Activated T-helper 1 cell treated with anti-CD3 and anti-CD28 coated beads, Interleukin-2, amount 50 U/mL, for 16 hours (primary cell): ENCODE measurements around the gene TCHHL1.
"Not testable (repeated sequence)": the region's sequence is repeated elsewhere in the genome, so short reads cannot be mapped to it uniquely, and the experiment has no call there.

Experiments used
- DNase-seq, 2 donors: peaks; one replicate each; pipeline ENCODE4 v3.0.0-alpha.2; 2020; ENCODE audit warnings: low read depth in 1 of 2, low spot score in 1 of 2

Gene TCHHL1

DNA sequence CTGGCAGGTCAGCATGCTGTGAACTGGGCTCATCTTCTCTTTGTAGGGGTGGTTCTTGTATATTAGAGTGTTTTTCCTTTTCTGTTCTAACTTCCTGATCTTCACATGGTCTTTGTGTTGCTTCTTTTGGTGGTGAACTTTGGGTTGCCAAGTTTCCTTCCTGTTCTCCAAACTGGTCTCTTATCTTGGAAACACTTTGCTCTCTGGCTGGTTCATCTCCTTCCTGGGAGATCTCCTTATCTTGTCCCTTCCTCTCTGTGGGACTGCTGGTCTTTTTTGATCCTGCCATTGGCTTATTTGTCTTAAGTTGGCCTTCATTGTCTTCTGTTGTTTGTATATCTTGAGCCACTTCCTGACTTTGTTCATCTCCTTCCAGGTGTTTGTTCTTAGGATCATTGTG is 2.1 kb downstream of the TCHHL1 start:
- DNase-seq = no peak

DNA sequence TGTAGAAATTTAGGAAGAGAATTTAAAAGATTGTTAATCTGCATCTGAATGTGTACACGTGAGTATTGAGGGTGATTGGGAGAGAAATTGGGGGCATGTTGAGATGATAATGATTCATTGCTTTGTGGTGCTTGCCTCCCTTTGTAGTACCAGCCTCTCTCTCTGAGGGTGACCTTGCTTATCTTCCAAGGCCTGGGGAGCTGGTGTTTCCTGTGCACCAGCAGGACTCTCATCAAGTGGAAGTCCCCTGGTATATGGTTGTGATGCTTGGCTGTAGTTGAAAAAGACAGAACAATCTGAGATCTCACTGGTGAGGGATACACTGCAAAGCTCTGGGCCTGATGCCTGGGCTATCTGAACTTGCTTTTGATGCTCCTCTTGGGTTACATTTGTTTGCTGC is 4.0 kb downstream of the TCHHL1 start:
- DNase-seq = no peak

DNA sequence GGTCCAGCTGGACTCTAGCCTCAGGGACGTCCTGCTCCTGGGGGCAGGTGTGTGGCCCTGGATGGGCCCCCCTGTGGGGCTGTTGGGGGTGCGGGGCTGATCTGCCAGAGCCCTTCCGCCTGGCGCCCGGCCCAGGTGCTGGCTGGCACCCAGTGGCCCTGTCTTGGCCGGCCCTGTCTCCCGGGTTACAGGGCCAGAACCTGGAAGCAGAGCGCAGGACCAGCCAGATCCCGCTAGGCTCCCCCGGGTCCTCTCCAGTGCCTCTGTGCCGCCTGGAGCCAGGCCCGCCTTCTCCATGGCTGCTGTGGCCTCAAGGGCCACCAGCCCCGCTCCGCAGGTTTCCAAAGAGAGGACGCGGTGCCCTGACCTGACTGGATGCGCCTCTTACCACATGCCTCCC is 7.8 kb downstream of the TCHHL1 start:
- not testable (repeated sequence) for DNase-seq

DNA sequence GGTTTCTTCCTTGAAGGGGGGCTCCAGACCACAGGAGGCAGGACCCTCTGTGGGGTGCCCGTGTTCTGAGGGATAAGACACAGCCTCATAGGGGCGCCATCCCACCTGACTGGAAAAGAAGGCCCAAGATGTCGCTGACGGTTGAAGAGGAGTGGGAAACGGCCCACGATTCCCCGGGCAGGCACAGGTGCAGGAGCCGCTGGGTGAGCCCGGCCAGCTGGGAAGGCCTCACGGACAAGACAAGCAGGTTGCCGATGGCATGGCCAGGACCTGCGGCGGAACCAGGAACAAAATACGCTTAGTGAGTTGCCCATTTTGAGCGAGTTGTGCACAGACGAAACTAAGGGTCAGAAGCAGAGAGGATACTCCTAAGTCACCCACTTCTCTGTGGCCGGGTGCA is 8.4 kb downstream of the TCHHL1 start:
- not testable (repeated sequence) for DNase-seq

DNA sequence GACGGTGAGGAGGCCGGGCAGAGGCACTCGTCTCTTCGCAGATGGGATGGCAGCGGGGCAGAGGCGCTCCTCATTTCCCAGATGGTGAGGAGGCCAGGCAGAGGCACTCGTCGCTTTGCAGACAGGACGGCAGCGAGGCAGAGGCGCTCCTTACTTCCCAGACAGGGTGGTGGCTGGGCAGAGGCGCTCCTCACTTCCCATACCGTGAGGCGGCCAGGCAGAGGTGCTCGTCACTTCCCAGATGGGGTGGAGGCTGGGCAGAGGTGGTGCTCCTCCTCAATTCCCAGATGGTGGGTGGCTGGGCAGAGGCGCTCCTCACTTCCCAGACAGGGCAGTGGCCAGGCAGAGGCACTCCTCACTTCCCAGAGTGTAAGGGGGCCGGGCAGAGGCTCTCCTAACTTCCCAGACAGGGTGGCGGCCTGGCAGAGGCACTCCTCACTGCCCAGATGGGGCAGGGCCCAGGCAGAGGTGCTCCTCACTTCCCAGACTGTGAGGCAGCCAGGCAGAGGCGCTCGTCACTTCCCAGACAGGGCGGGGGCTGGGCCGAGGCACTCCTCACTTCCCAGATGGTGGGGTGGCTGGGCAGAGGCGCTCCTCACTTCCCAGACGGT is 9.9 kb downstream of the TCHHL1 start:
- no peak for DNase-seq

DNA sequence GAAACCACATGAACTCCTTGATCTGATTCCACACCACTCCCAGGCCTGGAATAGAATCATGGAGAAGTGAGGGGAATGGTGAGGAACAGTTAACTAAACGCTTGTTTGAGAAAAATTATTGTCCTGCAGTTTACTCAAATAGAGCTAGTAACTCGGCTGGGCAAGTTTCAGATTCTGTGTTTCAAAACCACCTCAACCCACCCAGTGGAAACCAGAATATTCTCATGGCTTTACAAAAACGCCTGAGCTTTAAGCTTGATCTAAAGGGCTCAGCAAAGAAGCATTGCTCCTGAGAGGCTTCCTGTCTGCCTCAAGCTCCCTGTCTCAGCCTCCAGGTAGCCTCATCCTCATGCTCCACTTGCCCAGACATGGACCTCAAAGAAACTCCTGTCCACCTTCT is 16.6 kb downstream of the TCHHL1 start:
- DNase-seq = no peak

DNA sequence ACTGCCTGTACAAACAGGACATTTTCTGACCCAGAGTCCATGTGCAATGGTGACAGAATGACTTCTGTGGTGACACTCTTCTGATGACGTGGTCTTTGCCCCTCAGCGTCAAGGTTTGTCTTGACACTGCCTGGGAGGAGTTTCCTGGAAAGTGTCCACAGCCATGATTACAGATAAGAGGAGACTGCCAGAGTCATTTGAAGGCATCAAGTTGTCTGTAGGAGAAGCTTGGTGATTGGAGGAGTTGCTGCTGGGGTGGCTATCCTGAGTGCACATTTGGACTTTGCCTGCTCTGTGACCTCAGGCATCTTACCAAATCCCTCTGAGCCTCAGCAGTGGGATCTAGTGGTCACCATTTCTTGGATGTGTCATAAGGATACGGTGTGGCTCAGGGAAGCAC is 17.7 kb downstream of the TCHHL1 start:
- no peak for DNase-seq

DNA sequence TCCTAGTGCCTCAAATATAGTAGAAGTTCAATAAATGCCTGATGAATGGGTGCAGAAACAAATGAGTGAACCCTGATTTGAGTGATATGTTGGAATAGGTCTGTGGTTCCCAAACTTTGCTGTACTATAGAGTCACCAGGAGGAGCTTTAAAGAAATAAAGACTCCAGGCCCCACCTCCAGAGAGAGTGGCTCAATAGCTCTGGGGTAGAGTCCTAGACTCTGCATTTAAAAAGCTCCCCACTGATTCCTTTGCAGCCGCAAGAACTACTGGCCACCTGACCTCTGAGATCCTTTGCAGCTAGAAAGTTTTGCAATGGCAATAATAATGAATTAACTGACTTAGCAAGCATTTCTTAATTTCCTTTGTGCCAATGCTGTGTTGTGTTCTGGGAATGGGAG is 20.9 kb downstream of the TCHHL1 start:
- no peak for DNase-seq

DNA sequence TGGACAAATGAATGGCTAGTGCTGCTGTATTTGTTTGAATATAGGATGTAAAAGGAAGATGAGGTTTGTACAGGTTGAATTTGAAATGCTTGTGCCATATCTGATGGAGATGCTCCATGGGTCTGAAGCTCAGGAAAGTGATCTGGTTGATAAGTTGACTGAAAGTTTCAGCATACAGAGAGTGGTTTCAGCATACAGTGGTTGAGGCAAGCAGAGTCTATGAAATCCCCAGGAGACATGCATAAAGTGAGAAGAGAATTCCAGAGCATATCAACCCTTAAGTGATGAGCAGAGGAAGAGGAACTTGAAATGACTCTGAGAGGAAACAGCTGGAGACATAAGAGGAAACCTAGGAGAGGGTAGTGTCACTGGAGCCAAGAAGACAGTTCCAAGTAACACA is 21.7 kb downstream of the TCHHL1 start:
- DNase-seq = no peak

DNA sequence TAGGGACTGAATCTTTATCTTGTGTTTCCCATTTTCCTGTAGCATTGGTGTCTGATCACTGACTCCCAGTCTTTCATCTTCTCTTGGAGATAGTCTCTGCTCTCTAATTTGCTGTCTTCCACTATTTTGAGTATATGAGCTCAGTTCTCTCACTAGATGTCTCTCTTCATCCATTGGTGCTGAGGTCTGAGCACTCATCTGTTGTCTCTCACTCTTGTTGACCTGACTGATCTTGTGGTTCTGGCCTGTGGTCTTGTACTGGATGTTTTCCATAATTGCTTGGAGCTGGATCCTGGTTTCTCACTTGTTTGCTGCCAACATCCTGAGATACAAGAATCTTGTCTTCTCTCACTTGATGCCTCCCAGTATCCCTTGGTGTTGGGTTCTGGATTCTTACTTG is 26.9 kb downstream of the TCHHL1 start:
- no peak for DNase-seq

DNA sequence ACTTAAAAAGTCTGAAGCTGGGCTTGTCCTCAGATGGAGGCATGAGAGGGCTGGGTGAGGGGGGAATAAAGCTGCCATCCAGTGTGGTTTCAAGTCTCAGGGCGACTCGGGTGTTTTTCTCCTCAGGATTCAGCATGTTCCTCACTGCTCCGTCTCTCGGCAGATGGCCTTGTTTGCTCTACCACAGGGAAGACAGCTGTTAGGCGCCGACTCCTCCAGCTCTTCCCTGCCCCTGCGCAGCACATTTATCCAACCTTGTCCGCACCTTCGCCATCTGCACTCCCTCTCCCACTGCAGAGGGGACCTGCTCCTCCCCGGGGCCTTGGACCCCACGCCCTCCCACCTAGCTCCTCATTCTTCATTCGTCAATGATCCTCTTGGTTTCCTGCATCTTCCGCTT is 35.5 kb downstream of the TCHHL1 start:
- DNase-seq = no peak

DNA sequence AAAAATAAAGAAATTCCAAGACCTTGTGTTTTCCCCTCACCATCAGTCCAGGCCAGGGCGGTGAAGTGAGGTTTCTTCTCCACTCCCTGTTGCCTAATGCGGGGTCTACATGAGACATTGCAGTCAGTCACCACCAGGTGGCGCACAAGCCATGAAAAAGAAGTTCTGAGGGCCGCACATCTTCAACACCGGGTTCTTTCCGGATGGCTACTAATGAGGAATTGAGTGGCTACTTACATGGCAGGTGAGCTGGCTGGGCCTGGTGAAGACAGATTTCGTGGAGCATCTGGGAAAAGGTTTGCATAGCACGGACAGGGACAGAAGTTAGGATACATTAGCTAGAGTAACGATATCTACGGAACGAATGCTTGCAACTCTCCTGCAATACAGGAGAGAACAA is 36.3 kb downstream of the TCHHL1 start:
- DNase-seq = peak; percentile 66 to 82

DNA sequence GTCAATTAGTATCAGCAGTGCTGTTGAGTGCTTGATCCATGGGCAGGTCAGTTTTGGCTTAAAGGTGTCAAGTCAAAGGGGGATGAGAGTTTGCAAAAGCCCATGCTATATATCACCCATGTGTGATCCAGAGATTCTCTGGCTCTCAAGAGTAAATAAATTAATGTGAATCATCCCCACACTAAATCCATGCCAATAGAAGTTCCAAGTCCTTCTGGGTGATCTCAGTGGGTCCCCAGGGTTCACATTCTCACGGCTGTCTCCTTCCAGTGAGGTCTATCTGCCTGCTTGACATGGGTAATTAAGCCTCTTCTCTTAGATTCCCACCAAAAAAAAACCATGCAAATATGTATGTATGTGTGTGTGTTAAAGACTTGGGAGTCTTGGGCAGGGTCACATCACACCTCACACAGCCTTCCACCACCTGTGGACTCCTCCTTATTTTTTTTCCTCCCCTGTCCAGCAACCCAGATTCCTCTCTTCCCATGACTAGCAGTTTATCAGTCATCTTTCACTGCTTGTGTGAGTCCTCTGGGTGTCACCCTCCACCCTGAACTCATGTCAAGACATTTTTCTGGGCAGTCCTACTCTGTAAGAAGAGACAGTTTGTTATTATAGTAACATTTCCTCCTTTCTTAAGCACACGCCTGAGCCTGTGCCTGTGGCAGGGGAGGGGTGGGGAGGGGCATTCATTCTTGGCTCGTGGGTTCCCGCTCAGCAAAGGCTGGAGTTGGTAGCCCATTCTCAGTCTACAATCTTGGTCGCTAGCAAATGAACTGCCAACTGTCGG is 37.8 kb downstream of the TCHHL1 start:
- DNase-seq = no peak

DNA sequence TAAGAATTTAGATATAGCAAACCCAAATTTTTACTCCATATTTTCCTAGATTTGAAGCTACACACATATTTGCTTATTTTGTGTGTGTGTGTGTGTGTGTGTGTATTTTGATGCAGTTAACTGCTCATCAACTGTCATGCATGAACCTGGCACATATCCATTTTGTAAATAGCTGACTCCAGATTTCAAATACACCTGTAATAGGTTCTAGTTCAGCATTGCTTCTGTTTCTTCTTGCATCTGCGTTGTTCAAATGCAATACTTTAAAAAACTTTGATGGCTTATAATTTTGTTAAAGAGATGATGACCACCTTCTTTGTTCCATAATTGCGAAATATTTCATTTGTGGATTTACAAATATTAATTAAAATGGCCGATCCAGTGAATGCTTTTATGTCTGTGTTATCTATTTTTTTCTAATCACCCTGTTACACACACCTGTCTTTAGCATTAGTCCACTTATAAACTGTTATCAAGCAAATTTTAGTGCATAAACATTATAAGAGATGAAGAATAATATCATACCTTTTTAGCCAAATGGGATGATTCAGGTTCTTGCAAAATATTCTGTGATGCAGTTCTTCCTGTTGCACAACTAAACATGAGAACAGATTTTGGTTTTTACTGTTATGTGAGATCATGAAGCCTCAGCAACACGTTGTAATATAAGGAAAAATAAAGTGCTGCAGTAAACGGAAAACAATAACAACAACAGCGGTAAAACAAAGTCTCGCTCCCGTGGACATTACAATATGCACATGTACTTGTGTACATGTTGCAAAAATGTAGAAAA is 39.4 kb downstream of the TCHHL1 start:
- no peak for DNase-seq

DNA sequence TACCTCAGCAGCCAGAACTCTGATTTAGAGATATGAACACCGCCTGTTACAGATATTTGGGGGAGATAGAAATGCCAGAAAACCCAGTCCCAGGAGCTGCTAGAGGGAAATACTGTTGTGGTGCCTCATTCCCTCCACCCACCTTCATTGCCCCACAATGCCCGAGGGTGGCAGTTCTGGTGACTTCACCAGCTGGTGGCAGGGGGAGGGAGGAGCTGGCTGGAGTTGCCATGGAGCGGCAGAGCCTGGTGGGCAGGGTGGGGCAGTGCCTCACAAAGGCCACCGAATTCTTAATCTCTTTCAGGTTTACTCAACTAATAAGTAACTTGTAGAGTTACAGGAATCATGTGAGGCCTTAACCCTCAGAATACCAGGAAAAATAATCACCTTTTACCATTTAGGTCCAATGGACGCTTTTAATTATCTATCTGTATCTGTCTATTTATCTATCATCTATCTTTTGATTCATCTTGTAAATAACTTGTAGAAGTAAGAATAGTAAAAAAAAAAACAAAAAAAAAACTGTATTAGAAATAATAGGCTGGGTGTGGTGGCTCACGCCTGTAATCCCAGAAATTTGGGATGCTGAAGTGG is 40.4 kb downstream of the TCHHL1 start:
- DNase-seq = peak in 1 of 2 donors; percentile 40

DNA sequence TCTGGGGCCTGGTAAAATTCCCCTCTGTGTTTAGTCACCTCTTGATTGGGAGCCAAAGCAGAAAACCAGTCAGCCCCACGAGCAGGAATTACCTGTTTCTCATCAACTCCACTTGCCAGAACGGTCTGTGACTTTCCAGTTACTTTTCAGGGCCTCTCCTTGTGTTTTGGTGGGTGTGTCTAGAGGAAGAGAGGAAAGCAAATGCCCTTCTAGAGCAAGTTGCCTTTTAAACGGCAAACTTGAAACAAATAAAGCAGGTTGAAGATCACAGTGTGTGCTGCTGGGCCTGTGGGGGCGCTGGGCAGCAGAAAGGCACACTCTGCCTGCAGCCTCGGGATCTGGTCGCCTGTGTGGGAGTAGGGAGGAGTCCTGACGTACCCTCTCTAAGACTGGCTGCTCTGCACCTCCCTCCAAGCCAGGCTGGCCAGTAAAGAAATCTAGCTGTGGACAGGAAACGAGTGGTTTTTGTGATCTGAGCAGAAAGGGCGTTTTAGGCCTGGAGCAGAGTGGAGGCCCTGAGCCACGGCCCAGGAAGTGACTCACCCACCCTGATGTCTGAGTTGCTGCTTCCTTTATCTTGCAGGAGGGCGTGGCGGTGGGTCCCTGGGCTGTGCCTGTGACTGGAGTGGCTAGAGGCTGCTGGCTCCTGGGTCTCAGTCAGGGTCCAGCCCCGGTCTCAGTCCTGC is 41.0 kb downstream of the TCHHL1 start:
- peak; percentile 70 to 72 for DNase-seq

DNA sequence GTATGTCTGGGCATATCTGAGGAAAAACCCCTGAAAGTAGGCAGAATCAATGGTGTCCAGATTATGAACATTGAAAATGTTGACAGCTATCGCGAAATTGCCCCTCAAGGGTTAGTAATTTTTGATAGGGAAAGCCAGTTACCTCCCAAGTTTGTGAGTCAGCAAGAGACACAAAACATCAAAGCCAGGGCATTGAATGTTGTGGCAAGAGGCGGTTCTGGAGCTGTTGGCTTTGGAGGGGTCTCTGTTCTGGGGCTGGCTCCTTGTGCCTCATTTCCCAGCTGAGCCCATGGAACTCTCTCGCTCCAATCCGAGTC is 41.5 kb downstream of the TCHHL1 start:
- DNase-seq = no peak

DNA sequence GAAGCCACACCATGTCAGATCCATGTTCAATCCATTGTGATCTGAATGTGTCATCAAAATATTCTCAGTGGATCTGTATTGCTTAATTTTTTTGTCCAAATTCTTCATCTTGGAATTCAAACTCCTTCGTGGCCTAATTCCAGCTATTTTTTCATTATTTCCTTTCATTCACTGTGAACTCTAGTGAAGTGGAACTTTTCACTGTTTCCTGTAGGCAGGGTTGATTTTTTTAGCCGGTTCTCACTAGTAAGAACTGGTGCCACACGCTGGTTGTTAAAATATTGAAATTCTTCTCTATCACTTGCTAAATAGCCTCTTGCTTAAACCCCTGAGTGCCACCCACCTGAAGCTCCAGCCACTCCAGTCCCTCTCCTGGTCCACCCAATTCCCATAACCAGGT is 44.5 kb downstream of the TCHHL1 start:
- DNase-seq = no peak

DNA sequence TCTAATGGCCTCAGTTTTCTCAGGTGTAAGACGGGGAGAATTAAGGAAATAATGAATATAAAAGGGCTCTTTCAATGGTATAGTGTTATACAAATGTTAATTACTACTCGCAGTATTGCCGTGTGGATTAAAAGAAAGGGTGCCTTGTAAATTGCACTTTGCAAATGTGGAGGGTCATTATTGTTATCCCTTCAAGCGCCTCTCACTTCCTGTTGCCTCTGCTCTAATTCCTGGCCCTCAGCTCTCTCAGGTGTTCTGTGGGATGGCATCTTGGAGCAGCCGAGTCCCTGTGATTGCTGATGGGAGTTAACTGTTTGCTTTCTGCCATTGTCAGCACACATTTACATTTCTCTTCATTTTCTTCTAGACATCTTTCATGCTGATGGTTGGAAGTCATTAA is 45.0 kb downstream of the TCHHL1 start:
- no peak for DNase-seq

DNA sequence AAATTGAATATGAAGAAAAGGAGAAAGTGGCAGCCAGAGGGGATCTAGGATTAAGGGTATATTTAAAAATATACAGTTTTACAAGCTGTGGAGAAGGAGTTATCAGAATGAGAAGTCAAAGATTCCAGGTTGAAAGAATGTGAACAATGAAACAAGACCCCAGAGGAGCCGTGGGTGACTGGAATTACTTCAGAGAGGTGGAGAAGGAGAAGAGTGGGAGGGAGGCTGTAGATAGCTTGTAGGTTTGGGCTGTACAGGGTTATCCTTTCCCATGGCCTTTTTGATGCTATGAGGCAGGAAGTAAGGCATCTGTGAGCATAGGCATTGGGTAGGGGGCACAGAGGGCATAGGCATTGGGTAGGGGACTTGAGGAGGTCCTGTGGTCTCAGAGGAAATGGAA is 46.8 kb downstream of the TCHHL1 start:
- DNase-seq = no peak

DNA sequence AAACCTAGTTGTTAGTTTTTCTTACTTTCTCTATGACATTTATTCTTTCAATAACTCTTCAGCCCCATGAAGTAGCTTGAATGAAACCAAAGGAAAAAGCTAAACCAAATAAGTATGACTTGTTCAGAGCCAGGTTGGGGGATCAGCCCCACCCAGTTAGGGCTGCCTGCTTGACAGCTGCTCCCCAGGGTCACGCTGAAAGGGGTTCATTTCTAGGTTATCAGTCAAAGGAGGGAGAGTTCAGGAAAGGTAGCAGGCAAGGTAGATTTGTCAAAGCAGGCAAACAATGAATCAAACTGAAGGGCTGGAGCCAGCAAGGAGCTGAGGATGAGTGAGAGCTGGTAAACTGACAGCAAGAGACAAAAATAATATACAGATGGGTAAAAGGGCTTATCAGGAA is 49.0 kb downstream of the TCHHL1 start:
- DNase-seq = no peak
